Thyroid gland (tissue), 4 donors: ENCODE data around the gene COL4A1.

Source experiments
- CTCF ChIP-seq, 6 experiments: fragments of 200-600 bp in 3 of 6; fragments of 450-650 bp in 3 of 6; sonication (generic) in 3 of 6; IDR thresholded peaks; one replicate each; pipeline ENCODE4 v1.5.1; 2016 to 2019; ENCODE audit warnings: antibody characterized with exemption in 6 of 6, mild to moderate bottlenecking in 2 of 6, inconsistent platforms in 1 of 6, moderate library complexity in 1 of 6
- POLR2A ChIP-seq, 2 donors: fragments of 450-650 bp; IDR thresholded peaks; one replicate each; pipeline ENCODE4 v1.6.1; 2017; ENCODE audit warnings: antibody characterized with exemption in 2 of 2, mild to moderate bottlenecking in 2 of 2, moderate library complexity in 1 of 2

DNA sequence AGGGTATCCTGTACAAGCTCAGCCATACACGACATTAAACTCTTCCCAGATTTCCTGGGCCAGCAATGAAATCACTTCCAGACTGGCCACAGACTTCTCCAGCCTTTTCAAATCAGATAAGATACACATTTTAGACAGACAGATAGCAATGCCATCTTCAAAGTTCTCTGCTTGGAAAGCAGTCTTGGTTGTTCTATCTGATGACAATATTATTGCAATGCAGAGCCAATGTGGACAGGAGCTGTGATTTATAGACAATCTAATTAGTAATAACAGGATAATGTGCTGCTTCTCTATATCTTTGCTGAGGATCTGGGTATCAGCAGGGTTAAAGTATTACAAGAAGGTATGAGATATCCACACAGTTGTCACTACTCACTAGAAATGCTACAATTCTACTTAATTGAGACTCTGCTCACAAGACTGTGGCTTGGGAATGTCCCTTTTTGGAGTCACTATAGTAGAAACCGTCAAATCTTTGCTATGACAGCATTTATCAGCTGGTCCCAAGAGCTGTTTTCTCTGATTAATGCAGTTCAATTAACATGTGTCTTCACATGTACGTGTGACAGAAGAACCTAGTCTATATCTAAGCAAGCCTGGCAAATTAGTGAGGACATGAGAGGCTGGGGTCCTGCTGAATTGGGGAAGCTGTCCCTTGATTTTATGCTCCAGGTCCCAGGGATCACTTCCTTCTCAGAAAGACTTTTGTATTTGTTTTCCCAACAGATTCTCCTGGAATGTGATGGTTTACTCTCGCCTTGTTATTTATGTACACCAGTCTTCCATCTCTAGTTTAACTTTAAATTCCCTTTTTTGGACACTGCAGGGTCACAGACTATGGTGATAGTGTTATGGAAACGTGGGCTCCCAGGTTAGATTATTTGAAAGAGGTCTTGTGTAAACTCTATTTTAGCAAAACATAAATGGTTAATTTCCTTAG, 68.8 kb downstream of the COL4A1 start:
- TF ChIP-seq CTCF (IDR thresholded peaks at IDR 0.05) (no peak), POLR2A (IDR thresholded peaks at IDR 0.05) (no peak)
